Measurements from ENCODE around the gene LCOR.
"Not testable (repeated sequence)": the region's sequence is repeated elsewhere in the genome, so short reads cannot be mapped to it uniquely, and the experiment has no call there.

The LCOR gene

GRCh38 chr10:96935810-96936209 lies 103.7 kb downstream of the LCOR start:
- DNase-seq (ENCODE audit: low spot score), result no peak

GRCh38 chr10:96943161-96943560 lies 111.1 kb downstream of the LCOR start:
- DNase-seq (ENCODE audit: low spot score), result not testable (repeated sequence)

- DNase-seq (ENCODE audit: low spot score), result no peak
Observed at GRCh38 chr10:96947036-96947435, 114.9 kb downstream of the LCOR start.

GRCh38 chr10:96949039-96949683 lies 117.1 kb downstream of the LCOR start:
- no peak for DNase-seq (ENCODE audit: low spot score)

GRCh38 chr10:96951954-96952353 lies 119.9 kb downstream of the LCOR start:
- DNase-seq (ENCODE audit: low spot score), result no peak

- DNase-seq (ENCODE audit: low spot score), result no peak
Observed at GRCh38 chr10:96955794-96956193, 123.7 kb downstream of the LCOR start.

GRCh38 chr10:96958071-96958470 lies 126.0 kb downstream of the LCOR start:
- DNase-seq (ENCODE audit: low spot score), result no peak

- DNase-seq (ENCODE audit: low spot score), result no peak
Observed at GRCh38 chr10:96959733-96960132, 127.6 kb downstream of the LCOR start.

- DNase-seq (ENCODE audit: low spot score), result no peak
Observed at GRCh38 chr10:96960872-96961271, 128.8 kb downstream of the LCOR start.

GRCh38 chr10:96964131-96964530 lies 132.0 kb downstream of the LCOR start:
- no peak for DNase-seq (ENCODE audit: low spot score)

- DNase-seq (ENCODE audit: low spot score), result no peak
Observed at GRCh38 chr10:96967847-96968246, 135.7 kb downstream of the LCOR start.

- DNase-seq (ENCODE audit: low spot score), result no peak
Observed at GRCh38 chr10:96968682-96969423, 136.8 kb downstream of the LCOR start.

- no peak for DNase-seq (ENCODE audit: low spot score)
Observed at GRCh38 chr10:96971324-96971723, 139.2 kb downstream of the LCOR start.

- no peak for DNase-seq (ENCODE audit: low spot score)
Observed at GRCh38 chr10:96972264-96972663, 140.2 kb downstream of the LCOR start.

- no peak for DNase-seq (ENCODE audit: low spot score)
Observed at GRCh38 chr10:96973809-96974747, 142.0 kb downstream of the LCOR start.

- no peak for DNase-seq (ENCODE audit: low spot score)
Observed at GRCh38 chr10:96975136-96975535, 143.0 kb downstream of the LCOR start.

GRCh38 chr10:96978621-96979154 lies 146.6 kb downstream of the LCOR start:
- no peak for DNase-seq (ENCODE audit: low spot score)

- no peak for DNase-seq (ENCODE audit: low spot score)
Observed at GRCh38 chr10:96982149-96982930, 150.2 kb downstream of the LCOR start.

- no peak for DNase-seq (ENCODE audit: low spot score)
Observed at GRCh38 chr10:96984541-96985131, 152.5 kb downstream of the LCOR start.

- DNase-seq (ENCODE audit: low spot score), result no peak
Observed at GRCh38 chr10:96986200-96986856, 154.2 kb downstream of the LCOR start.

All from AG08396 (cell line).